ENCODE results near the gene RXRA.

Gene RXRA

GRCh38 chr9:134420974-134421432 lies 94.7 kb downstream of the RXRA start:
- DNase-seq: no peak

DNA sequence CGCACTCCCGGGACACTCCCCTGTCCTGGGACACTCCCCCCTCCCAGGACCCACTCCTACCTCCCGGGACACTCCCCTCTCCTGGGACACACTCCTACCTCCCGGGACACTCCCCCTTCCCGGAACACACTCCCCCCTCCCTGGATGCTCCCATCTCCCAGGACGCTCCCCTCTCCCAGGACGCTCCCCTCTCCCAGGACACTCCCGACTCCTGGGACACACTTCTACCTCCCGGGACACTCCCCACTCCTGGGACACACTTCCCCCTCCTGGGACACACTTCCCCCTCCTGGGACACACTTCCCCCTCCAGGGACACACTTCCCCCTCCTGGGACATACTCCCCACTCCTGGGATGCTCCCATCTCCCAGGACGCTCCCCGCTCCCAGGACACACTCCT lies 95.6 kb downstream of the RXRA start:
- DNase-seq: no peak

DNA sequence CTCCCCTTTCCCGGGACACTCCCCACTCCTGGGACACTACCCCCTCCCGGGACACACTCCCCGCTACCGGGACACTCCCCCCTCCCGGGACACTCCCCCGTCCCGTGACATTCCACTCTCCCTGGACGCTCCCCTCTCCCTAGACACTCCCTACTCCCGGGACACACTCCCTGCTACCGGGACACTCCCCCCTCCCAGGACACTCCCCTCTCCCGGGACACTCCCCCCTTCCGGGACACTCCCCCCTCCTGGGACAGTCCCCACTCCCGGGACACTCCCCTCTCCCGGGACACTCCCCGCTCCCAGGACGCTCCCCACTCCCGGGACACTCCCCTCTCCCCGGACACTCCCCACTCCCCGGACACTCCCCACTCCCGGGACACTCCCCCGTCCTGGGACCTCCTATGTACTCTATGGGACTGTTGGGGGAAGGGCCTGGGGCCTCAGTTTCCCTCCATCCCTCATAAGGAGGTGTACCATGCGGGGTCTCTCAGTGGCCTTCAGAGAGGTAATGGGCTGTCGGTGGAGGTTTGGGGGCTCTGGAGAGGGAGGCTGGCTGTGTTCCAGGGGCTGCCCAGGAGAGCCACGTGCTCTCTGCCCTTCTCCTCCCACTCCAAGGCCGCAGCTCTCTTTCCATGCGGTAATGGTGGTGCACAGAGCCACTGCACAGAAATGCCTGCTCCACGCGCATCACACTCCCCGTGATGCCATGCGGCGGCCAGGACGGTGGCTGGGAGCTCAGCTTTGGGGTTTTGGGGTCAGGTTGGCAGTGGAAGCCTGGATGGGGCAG lies 96.2 kb downstream of the RXRA start:
- no peak for DNase-seq

DNA sequence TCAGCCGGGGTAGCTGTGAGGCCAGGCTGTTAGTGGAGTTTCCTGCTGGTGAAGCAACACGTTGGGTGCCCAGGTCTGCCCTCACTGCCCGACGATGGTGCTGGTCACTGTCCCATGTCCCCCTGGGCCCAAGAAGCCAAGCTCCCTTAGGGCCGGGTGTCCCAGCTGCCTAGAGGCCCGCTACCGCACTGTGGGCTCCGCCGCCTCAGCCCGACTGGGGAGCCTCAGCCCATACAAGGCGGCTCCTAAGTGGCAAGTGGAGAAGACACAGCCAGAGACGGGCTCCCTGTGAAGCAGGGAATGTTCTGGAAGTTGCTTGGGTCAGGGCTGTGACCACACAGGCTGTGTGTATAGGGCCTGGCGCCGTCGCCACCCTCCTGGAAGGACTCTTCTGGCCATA lies 96.9 kb downstream of the RXRA start:
- no peak for DNase-seq

DNA sequence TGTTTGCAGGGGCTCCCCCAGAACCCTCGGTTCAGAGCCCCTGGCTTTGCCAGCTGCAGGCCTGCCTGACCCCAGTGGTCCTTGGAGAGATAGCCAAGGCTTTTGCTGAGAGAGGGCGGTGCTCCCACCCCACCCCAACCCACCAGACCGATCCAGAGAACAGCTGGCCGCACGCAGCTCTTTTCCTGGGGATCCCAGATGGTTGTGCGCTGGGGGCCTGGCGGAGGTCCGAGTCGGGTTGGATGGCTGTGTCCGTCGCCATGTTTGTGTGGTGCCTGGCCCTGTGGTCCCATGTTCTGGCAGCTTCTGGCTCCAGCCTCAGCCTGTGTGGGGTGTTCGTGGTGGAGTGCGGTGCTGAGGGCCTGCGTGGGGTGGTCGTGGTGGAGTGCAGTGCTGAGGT lies 97.5 kb downstream of the RXRA start:
- no peak for DNase-seq

- no peak for DNase-seq
Observed at GRCh38 chr9:134424818-134425217, 98.6 kb downstream of the RXRA start.

GRCh38 chr9:134425401-134425800 lies 99.1 kb downstream of the RXRA start:
- DNase-seq: no peak

DNA sequence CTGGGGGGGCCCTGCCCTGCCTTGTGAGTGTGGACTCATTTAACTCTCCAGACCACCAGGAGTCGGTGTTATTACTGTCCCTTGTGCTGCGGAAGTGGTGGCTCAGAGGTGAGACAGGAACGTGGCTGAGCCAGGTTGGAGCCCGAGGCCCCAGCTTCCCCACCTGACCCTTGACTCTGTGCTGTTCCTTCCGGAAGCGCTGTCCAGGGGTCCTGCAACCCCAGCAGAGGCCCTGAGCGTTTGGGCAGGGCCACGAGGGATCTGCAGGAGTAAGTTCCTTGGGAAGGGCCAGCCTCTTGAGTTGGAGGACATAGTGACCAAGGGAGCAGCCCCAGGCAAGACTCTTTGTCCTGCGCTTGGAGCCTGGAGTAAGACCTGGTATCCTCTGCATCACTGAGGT lies 99.6 kb downstream of the RXRA start:
- no peak for DNase-seq

DNA sequence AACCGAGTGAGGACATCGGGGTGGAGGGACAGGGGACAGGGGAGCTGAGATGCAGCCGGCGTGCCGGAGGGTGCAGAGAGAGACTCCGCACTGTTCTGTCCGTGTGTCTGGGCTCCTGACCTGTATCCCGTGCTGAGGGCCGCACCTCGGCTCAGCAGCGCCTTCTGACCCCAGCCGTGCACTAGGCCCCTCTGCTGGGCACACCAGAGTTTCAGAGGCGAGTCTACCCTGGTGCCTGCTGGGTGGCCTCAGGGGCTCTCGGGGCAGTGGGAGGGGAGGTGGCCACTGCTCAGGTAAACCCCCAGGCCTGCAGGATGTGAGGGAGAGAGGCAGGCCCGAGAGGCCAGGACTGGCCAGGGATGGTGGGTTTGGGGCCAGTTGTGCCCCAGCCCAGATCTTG lies 100.2 kb downstream of the RXRA start:
- no peak for DNase-seq

DNA sequence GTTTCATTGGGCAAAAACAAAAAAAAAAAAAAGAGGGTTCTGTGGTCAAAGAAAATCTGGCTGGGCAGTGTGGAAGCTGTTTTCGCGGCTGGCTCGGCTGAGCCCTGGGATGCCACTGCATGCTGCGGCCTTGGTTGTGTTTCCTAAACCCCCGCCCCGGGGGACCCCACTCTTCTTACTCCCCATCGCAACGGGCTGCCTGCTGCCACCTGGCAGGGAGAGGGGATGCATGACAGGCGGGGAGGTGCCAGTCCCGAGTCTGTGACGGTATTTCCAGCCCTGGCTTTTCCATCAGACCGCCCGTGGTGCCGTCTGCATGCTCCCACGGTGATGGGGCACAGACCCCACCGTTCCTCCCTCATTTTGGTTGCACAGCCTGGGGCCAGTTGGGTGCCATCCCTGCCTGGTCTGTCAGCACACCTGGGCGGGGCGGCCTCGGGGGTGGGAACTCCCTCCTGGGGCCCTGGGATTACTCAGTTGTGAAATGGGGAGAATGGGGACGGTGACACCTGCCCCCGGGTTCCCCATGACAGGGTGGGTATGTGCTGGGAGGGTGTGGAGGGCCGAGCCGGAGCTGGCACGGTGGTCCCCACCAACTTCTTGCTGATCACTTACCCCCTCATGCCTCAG lies 101.0 kb downstream of the RXRA start:
- no peak for DNase-seq

DNA sequence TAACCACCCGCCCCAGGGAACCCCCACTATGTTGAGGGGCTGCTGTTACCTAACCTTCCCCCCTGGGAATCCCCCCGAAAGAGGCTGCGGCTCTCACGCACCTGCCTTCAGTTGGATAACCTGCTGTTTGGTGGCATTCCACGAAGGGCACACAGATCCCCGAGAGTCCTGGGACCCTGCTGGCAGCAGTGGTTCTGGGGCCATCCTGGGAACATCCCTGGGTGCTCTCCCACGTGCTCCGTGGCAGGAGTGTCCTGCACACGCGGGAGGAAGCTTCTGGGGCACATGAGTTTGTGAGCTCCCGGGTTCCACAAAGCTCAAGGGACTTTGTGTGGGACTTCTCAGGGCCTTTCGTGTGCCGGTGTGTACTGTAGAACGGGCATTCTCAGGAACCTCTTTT lies 102.3 kb downstream of the RXRA start:
- no peak for DNase-seq

GRCh38 chr9:134429007-134429406 lies 102.8 kb downstream of the RXRA start:
- no peak for DNase-seq

GRCh38 chr9:134429481-134429880 lies 103.2 kb downstream of the RXRA start:
- DNase-seq: no peak

- no peak for DNase-seq
Observed at GRCh38 chr9:134431095-134431494, 104.8 kb downstream of the RXRA start.

DNA sequence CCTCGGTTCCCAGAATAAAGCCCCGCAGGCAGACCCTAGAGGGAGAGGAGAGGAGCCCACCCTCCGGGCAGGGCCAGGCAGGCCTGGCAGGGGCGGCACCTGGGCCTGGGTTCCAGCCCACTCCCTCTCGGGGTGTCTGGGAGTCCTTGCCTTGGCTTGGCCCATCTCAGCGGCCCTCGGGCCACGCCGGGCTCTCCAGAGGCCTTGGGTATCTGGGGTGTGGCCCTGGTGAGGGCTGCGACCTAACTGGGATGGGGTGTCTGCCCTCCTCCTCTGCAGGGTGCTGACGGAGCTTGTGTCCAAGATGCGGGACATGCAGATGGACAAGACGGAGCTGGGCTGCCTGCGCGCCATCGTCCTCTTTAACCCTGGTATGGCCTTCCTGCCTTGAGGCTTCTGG lies 105.4 kb downstream of the RXRA start:
- DNase-seq: no peak

DNA sequence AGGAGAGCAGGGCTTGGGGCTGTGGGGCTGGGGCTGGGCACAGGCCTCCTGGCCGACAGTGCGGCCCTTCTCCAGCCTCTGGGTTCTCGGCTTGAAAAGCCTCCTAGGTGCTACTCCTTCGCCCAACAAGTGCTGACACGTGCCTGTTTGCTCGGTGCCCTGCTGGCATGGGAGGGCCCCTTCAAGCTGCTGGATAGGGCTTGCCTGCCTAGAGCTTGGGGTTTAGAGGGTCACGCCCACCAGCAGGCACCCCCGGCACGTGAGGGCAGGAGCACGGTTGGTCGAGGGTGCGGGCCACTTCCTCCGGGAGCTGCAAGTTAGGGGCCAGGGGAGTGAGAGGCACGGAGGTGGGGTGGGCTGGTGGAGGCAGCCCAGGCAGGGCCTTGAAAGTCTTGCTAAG lies 106.2 kb downstream of the RXRA start:
- no peak for DNase-seq

DNA sequence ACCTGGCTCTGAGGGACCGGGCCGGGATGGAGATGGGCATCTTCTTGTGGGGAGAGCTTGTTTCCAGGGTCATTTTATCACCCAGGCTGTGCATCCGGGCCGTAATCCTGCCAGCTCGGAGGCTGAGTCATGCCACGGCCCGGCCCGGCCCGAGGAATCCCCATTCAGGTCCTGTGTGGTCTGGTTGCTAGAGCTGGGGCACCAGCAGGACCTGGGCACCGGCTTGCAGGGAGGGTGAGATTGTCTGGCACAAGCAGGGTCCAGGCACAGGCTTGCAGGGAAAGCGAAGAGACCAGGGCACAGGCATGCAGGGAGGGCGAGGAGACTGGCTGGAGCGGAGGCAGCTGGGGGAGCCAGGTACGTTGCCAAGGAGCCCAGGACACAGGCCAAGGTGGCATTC lies 106.8 kb downstream of the RXRA start:
- DNase-seq: no peak

- DNase-seq: no peak
Observed at GRCh38 chr9:134433909-134434882, 107.9 kb downstream of the RXRA start.

DNA sequence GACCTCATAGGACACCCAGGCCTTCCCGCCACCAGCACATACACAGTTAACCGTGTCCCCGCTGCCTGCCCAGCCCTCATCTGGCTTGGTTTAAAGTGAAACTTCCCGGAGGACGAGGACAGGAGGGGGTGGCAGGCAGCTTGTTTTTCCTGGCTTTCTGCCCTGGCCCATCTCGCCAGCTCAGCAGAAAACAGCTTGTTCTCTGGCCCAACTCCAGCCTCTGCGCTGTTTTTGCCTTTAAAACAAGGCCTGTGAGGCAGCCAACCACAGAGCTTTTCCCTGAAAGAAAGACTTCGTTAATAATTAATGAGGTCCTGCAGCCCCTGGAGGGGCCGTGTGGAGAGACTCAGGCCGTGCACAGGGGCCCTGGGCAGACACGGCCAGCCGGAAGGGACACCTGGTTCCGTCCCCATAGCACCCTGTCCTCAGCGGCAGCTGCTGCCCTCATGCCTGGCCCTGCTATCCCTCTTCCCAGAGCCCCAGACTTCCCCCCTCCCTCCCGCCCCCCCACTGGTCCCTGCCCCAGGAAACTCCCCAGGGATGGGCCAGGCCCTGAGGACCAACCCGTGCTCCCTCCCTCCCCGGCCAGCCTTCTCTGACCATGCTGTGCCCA lies 108.7 kb downstream of the RXRA start:
- DNase-seq: no peak

GRCh38 chr9:134435550-134436378 lies 109.5 kb downstream of the RXRA start:
- DNase-seq: no peak

DNA sequence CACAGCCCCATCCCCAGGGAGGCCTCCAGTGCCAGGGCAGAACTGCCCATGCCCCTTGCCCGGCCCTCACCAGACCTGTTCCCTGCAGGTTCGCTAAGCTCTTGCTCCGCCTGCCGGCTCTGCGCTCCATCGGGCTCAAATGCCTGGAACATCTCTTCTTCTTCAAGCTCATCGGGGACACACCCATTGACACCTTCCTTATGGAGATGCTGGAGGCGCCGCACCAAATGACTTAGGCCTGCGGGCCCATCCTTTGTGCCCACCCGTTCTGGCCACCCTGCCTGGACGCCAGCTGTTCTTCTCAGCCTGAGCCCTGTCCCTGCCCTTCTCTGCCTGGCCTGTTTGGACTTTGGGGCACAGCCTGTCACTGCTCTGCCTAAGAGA lies 110.1 kb downstream of the RXRA start:
- DNase-seq: no peak

GRCh38 chr9:134436911-134437310 lies 110.7 kb downstream of the RXRA start:
- no peak for DNase-seq
